Measurements from ENCODE around the gene BOK.
"Not testable (repeated sequence)": the region's sequence is repeated elsewhere in the genome, so short reads cannot be mapped to it uniquely, and the experiment has no call there.

BOK gene

DNA sequence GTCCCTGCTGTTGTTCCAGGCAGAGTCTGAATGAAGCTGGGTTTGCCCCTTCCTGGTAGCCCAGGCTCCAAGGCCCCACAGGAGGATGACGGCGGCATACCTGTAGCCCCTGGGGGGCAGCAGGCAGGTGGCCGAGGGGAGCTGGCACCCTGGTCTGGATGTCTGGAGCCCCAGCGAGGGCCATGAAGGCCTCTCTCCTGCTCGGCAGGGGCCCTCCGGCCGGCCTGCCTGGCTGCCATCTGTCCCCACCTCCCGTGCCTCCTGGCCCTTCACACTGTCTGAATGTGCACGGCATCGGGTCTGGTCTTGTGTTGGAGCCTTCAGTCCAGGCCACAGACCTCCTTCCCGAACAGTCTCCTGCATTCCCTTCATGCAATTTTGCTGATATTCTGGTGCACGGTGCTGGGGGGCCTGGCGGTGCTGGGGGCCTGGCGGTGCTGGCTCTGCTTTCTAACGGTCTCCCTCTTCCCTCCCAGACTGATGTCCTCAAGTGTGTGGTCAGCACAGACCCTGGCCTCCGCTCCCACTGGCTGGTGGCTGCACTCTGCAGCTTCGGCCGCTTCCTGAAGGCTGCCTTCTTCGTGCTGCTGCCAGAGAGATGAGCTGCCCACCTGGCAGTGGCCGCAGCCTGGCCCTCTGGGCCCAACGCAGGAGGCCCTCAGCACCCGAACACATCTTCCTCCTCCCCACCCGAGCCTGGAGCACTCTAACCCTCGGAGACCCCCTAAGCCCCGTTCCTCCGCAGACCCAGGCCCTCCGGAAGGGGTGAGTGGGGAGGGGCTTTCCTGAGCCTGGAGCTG is 13.5 kb downstream of the BOK start:
- in situ Hi-C loops (cut with MboI; ENCODE audit: low sequenced_read_pairs): no loop called here

DNA sequence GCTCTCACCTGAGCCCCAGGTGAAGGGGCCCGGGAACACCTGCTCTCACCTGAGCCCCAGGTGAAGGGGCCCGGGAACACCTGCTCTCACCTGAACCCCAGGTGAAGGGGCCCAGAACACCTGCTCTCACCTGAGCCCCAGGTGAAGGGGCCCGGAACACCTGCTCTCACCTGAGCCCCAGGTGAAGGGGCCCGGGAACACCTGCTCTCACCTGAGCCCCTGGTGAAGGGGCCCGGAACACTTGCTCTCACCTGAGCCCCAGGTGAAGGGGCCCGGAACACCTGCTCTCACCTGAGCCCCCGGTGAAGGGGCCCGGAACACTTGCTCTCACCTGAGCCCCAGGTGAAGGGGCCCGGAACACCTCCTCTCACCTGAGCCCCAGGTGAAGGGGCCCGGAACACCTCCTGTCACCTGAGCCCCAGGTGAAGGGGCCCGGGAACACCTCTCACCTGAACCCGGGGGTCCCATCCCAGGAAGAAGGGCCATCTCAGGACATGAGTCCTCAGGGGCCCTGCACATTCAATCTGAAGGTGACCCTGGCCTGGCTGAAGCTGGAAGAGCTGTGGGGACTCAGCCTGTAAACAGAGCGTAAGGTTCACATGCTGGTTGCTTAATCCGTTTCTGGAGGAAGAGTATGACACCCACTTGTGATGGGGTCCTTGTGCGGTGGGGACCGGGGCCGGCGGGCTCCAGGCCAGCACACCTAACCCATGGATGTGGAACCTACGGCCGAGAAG is 14.5 kb downstream of the BOK start:
- in situ Hi-C loops (cut with MboI; ENCODE audit: low sequenced_read_pairs): not testable (repeated sequence)

DNA sequence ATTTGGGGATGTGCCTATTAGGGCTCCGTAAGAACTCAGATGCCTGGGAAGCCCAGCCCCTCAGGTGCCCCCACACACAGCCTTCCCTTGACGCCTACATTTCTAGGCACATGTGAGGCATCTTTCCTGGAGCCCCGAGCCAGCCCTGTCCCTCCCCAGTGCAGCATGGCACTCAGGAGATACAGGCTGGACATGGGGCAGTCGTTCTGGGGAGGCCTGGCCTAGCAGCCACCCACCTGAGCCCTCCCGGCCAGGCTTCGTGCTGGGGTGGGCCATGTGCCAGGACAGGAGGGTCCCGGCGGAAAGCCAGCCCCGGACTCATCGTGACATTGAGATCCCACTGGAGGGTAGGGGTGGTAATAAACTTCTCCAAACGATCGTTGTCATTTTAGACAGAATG is 15.2 kb downstream of the BOK start:
- in situ Hi-C loops (cut with MboI; ENCODE audit: low sequenced_read_pairs): no loop called here

DNA sequence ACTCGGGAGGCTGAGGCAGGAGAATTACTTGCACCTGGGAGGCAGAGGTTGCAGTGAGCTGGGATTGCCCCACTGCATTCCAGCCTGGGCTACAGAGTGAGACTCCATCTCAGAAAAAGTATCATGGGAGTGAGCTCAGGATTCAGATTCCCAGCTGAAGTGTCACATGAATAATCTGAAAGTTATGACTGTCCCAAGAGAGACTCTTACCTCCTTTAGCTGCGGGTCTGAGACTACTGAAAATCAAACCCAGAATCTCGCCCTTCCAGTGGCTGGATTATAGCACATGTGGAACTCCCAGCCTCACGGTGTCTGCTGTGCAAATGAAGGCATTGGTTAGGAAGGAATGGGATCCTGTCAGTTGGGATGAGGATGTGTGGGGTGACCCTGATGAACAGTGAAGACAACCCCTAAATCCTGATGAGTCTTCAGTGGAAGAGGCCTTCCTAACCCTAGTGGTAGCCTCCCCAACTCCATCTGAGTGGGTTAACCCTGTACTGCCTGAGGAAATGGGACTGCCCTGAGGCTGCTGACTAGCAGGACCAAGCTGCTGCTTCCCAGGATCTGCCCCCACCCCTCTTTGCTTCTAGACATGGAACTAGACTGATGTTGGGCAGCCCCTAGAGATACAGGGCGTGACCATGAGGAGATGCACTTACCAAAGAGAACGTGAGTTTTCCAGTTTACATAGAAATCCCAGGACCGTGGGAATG is 16.5 kb downstream of the BOK start:
- in situ Hi-C loops (cut with MboI; ENCODE audit: low sequenced_read_pairs): no loop called here

DNA sequence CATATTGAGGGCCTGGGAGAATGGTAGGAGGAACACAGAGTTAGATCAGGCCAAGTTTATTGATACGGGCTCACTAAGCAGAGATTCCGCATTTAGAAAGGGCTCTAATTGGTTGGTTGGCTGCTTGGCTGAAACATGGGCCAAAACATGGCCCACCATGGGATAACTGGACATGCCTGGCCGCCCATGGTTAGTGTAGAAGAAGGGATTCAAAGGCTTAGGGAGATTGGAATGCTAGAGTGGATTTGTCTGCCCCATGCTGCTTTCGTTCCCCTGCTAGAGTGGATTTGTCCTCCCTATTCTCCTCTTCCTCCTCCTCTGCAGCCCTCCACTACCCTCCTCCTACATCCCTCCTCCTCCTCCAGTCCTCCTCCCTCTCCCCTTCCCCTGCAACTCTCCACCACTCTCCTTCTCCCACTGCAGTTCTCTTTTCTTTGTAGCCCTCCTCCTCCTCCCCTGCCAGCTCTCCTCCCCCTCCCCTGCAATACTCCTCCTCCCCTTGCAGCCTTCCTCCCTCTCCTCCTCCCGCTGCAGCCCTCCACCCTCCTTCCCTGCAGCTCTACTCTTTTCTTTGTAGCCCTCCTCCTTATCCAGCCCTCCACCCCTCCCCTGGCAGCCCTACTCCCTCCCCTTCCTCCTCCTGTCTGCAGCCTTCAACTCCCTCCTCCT is 17.2 kb downstream of the BOK start:
- in situ Hi-C loops (cut with MboI; ENCODE audit: low sequenced_read_pairs): no loop called here

DNA sequence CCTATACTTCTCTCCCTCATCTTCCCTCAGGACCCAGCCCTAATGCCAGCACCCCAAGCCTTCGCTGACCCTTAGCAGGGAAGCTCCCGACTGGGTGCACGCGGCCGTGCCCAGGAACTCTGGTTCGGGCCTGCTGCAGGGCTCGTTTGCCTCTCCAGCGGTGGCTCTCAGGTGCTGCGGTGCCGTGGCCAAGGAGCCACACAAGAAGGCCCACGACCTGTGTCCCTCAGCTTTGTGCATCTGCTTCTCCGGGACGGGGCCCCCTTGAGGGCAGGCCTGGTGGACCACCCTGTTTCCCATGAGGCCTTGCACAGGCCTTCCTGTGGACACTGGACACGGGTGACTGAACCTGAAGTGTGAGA is 17.7 kb downstream of the BOK start:
- in situ Hi-C loops (cut with MboI; ENCODE audit: low sequenced_read_pairs): no loop called here

DNA sequence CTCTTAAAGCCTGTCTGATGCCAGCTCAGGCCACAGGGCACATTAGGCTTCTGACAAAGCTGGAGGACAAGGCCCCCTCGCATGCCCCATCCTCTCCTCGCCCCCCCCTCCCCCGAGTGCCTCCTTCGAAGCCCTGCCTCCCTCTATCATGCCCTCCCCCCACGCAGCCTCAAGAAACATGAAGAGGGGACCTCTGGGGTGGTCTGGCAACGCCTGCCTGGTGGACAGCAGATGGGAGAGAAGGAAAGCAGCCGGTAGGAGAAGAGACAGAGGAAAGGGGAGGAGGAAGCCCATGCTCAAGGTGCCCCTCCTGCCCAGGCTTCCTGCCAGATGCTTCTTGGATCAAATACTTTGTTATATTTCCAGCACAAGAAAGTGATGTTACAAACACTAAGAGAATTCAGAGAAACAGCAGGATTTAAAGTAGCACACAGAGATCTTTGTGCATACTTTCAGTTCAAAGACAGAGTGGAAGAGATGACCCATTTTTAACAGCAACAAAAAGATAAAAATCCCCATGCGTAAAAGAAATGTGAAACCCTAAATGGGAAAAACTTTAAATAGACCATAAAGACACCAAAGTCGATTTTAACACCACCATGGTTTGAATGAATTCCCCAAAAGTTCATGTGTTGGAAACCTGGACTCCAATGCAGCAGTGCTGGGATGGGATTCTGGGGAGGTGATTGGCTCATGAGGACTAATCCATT is 19.0 kb downstream of the BOK start:
- in situ Hi-C loops (cut with MboI; ENCODE audit: low sequenced_read_pairs): no loop called here

DNA sequence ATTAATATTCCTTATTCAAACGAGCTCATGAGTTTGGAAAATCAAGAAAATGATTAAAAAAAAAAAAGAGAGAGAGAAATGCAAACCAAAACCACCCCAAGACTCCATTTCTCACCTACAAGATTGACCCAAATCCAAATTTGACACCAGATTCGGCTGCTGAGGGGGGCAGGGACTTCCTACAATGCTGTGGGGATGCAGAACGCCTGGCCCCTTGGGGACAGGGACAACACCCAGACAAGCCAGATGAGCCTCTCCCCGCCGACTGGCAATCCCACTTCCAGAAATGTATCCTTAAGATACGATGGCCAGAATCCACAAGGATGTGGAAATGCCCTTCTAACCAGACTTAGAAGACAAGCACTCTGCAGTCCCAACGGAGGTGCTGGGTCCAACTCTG is 20.7 kb downstream of the BOK start:
- in situ Hi-C loops (cut with MboI; ENCODE audit: low sequenced_read_pairs): no loop called here

DNA sequence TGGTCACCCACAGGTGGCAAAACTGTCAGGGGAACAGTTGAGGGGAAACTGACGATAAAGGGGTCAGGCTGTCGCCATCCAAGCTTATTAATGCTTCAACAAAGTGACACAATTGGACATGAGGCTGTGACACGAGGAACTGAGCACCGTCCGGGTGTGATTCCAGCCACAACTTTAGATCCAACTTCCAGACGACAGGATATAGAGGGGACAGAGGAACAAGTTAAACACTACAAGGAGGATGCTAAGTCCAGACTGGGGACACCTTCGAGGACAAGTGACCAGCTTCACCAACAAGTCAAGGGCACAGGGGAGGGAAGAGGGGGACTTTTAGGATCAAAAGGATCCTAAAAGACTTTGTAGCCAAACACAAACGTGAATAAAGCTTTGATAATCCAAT is 23.8 kb downstream of the BOK start:
- in situ Hi-C loops (cut with MboI; ENCODE audit: low sequenced_read_pairs): no loop called here

DNA sequence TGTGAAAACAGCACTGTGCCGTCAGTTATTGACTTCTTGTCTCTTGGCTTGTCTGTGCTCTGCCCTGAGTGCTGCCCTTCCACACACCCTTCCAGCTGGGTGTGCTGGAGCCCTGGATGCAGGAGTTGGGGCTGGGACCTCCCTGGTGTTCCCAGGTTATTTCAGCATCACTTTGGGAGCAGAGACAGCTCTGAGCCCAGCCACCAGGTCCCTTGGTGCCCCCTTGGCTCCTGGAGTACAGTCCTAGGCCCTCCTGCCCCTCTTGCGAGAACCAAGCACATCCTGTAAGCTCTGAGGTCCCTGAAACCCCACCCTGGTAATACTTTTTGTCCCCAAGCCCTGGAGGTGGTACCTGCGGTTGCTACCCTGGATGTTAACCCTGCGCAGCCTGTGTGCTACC is 24.3 kb downstream of the BOK start:
- in situ Hi-C loops (cut with MboI; ENCODE audit: low sequenced_read_pairs): no loop called here

DNA sequence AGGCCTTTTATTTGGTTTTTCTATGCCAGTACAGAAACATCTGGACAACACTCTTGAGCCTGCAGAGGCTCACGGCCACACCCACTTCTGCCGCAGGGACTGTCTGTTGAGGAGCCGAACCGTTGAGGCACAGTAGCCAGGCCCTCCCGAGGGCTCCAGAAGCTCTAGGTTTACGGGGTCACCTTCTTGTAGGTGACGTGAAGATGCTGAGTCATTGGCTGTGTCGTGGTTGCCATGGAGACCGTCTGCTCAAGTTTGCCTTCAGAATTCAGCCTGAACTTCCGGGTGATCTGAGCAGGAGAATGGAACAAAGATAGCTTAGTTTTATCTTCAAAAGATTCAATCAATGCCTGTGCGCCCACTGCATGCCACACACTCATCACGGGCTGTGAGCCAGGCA is 25.9 kb downstream of the BOK start:
- in situ Hi-C loops (cut with MboI; ENCODE audit: low sequenced_read_pairs): no loop called here

DNA sequence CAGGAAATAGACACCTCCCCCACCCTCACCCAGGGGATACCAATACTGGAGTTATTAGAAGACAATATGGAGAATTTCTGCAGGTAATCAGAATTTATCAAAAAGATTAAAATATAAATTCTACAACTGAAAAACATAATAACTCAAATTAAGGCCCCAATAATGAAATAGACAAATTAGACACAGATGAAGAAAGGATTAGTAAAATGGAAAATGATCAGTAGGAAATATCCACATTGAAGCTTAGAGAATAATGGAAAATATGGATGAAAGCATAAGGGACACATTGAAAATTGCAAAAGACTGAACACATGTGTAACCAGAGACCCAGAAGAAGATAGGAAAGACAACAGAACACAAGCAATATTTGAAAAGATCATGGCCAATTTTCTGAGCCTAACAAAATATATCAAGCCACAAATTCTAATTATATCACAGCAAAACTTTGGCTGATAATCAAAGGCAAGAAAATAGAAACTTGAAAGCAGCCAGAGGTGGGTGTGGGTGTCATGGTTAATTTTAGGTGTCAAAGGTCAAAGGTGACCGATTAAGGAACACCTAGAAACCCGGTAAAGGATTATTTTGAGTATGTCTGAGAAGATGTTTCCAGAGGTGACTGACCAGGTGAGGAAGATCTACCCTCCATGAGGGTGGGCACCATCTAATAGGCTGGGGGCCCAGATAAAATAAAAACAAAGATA is 28.2 kb downstream of the BOK start:
- in situ Hi-C loops (cut with MboI; ENCODE audit: low sequenced_read_pairs): no loop called here

DNA sequence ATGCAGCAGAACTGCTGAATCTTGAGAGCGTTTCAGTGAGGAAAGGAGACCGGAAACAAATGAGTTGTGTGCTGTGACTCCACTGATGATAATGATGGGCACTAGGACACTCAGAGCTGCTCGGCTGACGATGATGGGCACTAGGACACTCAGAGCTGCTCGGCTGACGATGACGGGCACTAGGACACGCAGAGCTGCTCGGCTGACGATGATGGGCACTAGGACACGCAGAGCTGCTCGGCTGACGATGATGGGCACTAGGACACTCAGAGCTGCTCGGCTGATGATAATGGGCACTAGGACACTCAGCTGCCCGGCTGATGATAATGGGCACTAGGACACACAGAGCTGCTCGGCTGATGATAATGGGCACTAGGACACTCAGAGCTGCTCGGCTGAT is 31.3 kb downstream of the BOK start:
- in situ Hi-C loops (cut with MboI; ENCODE audit: low sequenced_read_pairs): not testable (repeated sequence)

DNA sequence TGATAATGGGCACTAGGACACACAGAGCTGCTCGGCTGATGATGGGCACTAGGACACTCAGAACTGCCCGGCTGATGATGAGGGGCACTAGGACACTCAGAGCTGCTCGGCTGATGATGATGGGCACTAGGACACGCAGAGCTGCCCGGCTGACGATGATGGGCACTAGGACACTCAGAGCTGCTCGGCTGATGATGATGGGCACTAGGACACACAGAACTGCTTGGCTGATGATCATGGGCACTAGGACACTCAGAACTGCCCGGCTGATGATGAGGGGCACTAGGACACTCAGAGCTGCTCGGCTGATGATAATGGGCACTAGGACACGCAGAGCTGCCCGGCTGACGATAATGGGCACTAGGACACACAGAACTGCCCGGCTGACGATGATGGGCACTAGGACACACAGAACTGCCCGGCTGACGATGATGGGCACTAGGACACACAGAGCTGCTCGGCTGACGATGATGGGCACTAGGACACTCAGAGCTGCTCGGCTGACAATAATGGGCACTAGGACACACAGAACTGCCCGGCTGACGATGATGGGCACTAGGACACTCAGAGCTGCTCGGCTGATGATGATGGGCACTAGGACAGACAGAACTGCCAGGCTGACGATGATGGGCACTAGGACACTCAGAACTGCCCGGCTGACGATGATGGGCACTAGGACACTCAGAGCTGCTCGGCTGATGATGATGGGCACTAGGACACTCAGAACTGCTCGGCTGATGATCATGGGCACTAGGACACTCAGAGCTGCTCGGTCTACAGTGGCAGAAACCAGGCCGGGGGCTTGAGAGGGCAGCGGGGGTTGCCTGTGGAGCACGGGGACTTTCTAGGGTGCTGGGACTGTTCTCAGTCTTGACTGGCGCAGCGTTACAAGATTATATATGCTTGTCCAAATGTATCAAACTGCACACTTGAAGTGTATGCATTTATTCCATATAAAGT is 32.2 kb downstream of the BOK start:
- in situ Hi-C loops (cut with MboI; ENCODE audit: low sequenced_read_pairs): not testable (repeated sequence)

DNA sequence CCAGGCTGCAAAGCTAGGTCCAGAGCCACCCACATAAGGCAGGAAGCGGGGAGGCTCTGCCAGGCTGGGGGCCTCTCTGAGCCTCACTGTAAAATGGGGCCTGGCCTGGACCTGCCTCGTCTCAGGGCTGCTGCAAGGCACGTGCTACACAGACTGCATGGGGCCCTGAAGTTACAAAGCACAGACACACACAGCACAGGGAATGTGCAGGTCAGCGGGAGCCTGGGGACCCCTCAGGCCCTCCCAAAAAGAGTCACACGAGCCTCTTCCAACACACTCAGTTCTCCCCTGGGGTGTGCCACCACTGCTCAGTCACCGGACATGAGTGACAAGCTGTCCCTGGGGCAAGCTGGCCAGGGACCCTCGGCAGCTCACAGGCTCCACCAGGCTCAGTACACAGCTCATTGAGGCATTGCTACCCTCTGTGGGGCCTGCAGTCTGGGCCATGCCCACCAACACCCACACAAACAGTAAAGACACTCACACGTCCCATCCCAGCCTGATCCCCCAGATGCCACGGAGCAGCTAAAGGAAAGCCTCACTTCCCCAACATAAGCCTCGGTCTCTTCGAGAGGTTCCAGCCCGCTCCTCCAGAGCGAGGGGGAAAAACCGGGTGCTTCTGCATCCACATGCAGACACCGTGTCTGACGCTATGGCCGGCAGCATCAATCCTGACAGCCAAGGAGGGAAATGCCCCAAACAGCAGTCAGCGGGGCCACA is 33.7 kb downstream of the BOK start:
- in situ Hi-C loops (cut with MboI; ENCODE audit: low sequenced_read_pairs): no loop called here

DNA sequence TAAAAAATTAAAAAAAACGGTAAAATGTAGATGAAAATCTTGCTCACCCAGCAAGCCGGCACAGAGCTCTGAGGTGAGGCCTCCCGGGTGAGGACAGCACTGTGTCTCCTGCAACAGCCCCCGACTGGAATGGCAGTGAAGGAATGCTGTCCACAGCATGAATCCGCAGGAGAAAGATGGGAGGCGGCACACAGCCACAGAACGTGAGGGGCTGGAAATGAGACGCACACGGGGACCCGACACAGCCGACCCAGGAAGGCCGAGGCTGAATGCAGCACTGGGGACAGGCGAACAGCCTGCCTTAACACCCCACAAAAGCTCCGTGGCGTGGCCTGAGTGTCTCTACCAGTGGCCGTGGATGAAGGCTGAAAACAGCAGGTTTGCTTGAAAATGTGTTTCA is 34.7 kb downstream of the BOK start:
- in situ Hi-C loops (cut with MboI; ENCODE audit: low sequenced_read_pairs): no loop called here

DNA sequence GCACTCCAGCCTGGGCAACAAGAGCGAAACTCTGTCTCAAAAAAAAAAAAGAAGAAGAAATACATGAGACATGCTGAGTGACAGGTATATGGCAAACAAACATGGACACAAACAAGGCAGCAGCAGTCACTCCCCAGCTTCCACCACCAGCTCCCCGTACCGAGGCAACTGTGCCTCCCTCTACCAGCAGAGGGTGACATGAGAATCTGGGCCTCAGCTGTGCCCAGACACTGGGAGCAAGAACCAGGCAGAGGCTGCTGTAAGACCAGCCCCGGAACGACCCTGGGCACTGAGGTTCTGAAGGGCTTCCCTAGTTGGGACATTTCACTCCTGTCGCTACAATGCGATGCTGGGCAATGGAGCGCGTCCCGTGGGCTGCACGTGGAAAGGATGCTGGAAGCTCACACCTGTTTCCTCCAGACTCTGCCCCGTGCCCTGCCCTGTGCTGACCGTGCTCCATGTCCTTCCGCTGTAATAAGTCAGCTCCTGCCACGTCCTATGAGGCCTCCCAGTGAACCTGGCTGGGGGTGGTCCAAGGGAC is 37.1 kb downstream of the BOK start:
- in situ Hi-C loops (cut with MboI; ENCODE audit: low sequenced_read_pairs): no loop called here

DNA sequence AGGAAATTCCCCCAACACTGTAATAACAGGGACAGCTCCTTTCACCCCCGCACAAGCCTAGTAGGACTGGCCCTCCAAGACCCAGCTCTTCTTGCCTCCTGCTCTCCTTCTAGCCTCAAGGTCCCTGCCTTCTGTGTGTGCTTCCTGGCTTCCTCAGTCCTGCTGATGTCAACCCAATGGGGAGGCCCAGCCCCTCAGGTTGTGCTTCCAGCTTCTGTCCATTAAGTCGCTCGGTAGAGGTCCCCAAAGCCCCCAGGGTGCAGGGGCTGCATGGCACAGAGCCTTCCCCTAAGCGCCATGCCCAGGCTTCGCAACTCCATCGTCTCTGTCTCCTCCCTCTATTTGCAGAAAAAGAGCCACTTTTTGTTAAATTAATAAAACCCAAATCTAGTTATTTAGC is 39.0 kb downstream of the BOK start:
- in situ Hi-C loops (cut with MboI; ENCODE audit: low sequenced_read_pairs): no loop called here
